Measurements from ENCODE around the gene KLHL13. TPM values are rescaled to one million over a fixed set of nuclear protein-coding genes. Genes with fewer than 3 reads are reported as not detected.

The KLHL13 gene
- polyA plus RNA-seq, 1 donor (not counting 4 experiments of a cell fraction or from before 2014, with no cell fraction given), result 4.9 TPM

DNA sequence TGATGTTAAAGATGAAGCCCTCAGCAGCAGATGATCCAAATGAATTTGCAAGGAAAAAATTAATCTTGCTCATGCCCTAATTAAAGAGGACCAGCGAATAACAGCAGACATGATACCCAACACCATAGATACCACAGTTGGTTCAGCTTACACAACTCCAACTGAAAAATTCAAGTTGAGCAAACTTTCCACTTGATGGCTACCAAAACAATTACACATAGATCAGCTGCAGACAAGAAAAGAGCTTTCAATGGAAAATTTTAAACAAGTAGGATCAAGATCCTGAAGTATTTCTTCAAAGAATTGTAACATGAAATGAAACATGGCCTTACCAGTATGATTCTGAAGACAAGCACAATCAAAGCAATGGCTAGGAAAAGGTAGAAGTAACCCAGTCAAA is 90.0 kb downstream of the KLHL13 start:
- no peaks in the 10 kb centered on the region for H3K4me1 ChIP-seq (ENCODE audit: control insufficient read depth, extremely low read depth, insufficient read depth, low read length)
- no peaks in the 10 kb centered on the region for H3K36me3 ChIP-seq (ENCODE audit: control insufficient read depth in 2 of 2, extremely low read depth in 1 of 2, insufficient read depth in 2 of 2, low read length in 2 of 2)
- H3K4me3 ChIP-seq (ENCODE audit: control insufficient read depth in 2 of 3, extremely low read depth in 1 of 3, insufficient read depth in 2 of 3, low read depth in 1 of 3, low read length in 3 of 3), result no peak overlapping the region
- H3K9me3 ChIP-seq (ENCODE audit: control insufficient read depth, low read depth, low read length), result no peaks in the 10 kb centered on the region
- DNase-seq (ENCODE audit: low read depth, low spot score) (no peak), FAIRE-seq (no peak)
- TF ChIP-seq EZH2 (IDR thresholded peaks at IDR 0.05; ENCODE audit: low read length), result no peak
- TF ChIP-seq, protein P1, sequence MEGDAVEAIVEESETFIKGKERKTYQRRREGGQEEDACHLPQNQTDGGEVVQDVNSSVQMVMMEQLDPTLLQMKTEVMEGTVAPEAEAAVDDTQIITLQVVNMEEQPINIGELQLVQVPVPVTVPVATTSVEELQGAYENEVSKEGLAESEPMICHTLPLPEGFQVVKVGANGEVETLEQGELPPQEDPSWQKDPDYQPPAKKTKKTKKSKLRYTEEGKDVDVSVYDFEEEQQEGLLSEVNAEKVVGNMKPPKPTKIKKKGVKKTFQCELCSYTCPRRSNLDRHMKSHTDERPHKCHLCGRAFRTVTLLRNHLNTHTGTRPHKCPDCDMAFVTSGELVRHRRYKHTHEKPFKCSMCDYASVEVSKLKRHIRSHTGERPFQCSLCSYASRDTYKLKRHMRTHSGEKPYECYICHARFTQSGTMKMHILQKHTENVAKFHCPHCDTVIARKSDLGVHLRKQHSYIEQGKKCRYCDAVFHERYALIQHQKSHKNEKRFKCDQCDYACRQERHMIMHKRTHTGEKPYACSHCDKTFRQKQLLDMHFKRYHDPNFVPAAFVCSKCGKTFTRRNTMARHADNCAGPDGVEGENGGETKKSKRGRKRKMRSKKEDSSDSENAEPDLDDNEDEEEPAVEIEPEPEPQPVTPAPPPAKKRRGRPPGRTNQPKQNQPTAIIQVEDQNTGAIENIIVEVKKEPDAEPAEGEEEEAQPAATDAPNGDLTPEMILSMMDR (optimal IDR thresholded peaks at IDR 0.05 in 1 of 3, IDR thresholded peaks at IDR 0.05 in 1 of 3, conservative IDR thresholded peaks at IDR 0.05 in 1 of 3; ENCODE audit: extremely low read depth in 1 of 3, insufficient read depth in 2 of 3, low read length in 3 of 3), result no peak
- H2AFZ ChIP-seq (ENCODE audit: control insufficient read depth, low read length), result no peak overlapping the region
- no peak overlapping the region for H3K27ac ChIP-seq (ENCODE audit: control insufficient read depth, insufficient read depth, low read length)
- no peak overlapping the region for H3K4me2 ChIP-seq (ENCODE audit: control insufficient read depth, extremely low read depth, insufficient read depth, low read depth, low read length)
- dilution Hi-C loops (cut with MboI; ENCODE audit: extremely low pct_ligation_motif_present, low sequenced_read_pairs), result no loop called here
- H3K9me1 ChIP-seq (ENCODE audit: control insufficient read depth, extremely low read depth, insufficient read depth, low read length), result no peaks in the 10 kb centered on the region
- no peak overlapping the region for H3K9ac ChIP-seq (ENCODE audit: control insufficient read depth, extremely low read depth, insufficient read depth, low read length)
- H3K79me2 ChIP-seq (ENCODE audit: control insufficient read depth, insufficient read depth, low read length), result no peaks in the 10 kb centered on the region
- H3K27me3 ChIP-seq (ENCODE audit: control insufficient read depth, extremely low read depth, insufficient read depth, low read length), result no peaks in the 10 kb centered on the region
- no peaks in the 10 kb centered on the region for H4K20me1 ChIP-seq (ENCODE audit: control insufficient read depth, extremely low read depth, insufficient read depth, low read length)

DNA sequence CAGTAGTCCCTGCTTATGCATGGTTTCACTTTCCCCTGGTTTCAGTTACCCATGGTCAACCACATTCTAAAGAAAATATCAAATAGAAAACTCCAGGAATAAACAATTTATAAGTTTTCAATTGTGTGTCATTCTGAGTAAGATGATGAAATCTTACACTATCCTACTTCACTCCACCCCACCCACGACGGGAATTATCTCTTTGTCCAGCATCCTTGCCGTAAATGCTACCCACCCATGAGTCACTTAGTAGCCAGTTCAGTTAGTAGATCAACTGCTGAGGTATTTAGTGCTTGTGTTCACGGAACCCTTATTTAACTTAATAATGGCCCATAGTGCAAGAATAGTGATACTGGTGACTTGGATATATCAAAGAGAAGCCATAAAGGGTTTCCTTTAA is 91.4 kb downstream of the KLHL13 start:
- Histone ChIP-seq H3K79me2 (ENCODE audit: control insufficient read depth, insufficient read depth, low read length) (no peaks in the 10 kb centered on the region), H3K36me3 (ENCODE audit: control insufficient read depth in 2 of 2, extremely low read depth in 1 of 2, insufficient read depth in 2 of 2, low read length in 2 of 2) (no peaks in the 10 kb centered on the region), H3K4me1 (ENCODE audit: control insufficient read depth, extremely low read depth, insufficient read depth, low read length) (no peaks in the 10 kb centered on the region), H3K9me3 (ENCODE audit: control insufficient read depth, low read depth, low read length) (no peaks in the 10 kb centered on the region), H3K27ac (ENCODE audit: control insufficient read depth, insufficient read depth, low read length) (no peak overlapping the region), H4K20me1 (ENCODE audit: control insufficient read depth, extremely low read depth, insufficient read depth, low read length) (no peaks in the 10 kb centered on the region), H3K27me3 (ENCODE audit: control insufficient read depth, extremely low read depth, insufficient read depth, low read length) (no peaks in the 10 kb centered on the region), H3K9ac (ENCODE audit: control insufficient read depth, extremely low read depth, insufficient read depth, low read length) (no peak overlapping the region), H2AFZ (ENCODE audit: control insufficient read depth, low read length) (no peak overlapping the region), H3K4me3 (ENCODE audit: control insufficient read depth in 2 of 3, extremely low read depth in 1 of 3, insufficient read depth in 2 of 3, low read depth in 1 of 3, low read length in 3 of 3) (no peak overlapping the region), H3K4me2 (ENCODE audit: control insufficient read depth, extremely low read depth, insufficient read depth, low read depth, low read length) (no peak overlapping the region), H3K9me1 (ENCODE audit: control insufficient read depth, extremely low read depth, insufficient read depth, low read length) (no peaks in the 10 kb centered on the region)
- no peak for TF ChIP-seq EZH2 (IDR thresholded peaks at IDR 0.05; ENCODE audit: low read length)
- TF ChIP-seq, protein P1 (optimal IDR thresholded peaks at IDR 0.05 in 1 of 3, IDR thresholded peaks at IDR 0.05 in 1 of 3, conservative IDR thresholded peaks at IDR 0.05 in 1 of 3; ENCODE audit: extremely low read depth in 1 of 3, insufficient read depth in 2 of 3, low read length in 3 of 3), result no peak
- no peak for FAIRE-seq
- dilution Hi-C loops (cut with MboI; ENCODE audit: extremely low pct_ligation_motif_present, low sequenced_read_pairs), result no loop called here
- no peak for DNase-seq (ENCODE audit: low read depth, low spot score)
